Panc1 (cell line): ENCODE results near the gene POU3F1.

Source experiments
- CTCF ChIP-seq: fragments of 450-650 bp; IDR thresholded peaks from 2 replicates; pipeline ENCODE4 v1.5.1; 2017; ENCODE audit warnings: mild to moderate bottlenecking
- POLR2AphosphoS5 ChIP-seq: IDR thresholded peaks from 2 replicates; pipeline ENCODE4 v1.6.1; 2012; ENCODE audit warnings: mild to moderate bottlenecking, low read depth, low read length, moderate library complexity
- REST ChIP-seq, 2 experiments: IDR thresholded peaks; 2 replicates each; pipeline ENCODE4 v1.6.1; 2011 to 2012; ENCODE audit warnings: low read depth in 2 of 2, control low read depth in 1 of 2, low read length in 1 of 2, mild to moderate bottlenecking in 1 of 2, moderate library complexity in 1 of 2; ENCODE audit not compliant: insufficient read depth in 1 of 2
- SIN3A ChIP-seq: IDR thresholded peaks from 2 replicates; pipeline ENCODE4 v1.6.1; 2012; ENCODE audit warnings: low read depth, mild to moderate bottlenecking, low read length, moderate library complexity, borderline replicate concordance; ENCODE audit not compliant: insufficient read depth

GRCh38 chr1:38025664-38026063 is 20.9 kb downstream of the POU3F1 start:
- TF ChIP-seq CTCF (no peak), SIN3A (no peak), POLR2AphosphoS5 (no peak), REST (IDR thresholded peaks at IDR 0.05; ENCODE audit: insufficient read depth in 1 of 2, low read depth in 2 of 2, low read length in 1 of 2) (no peak)
